Mesendoderm (in vitro differentiated cells): ENCODE data around the gene ERGIC1. TPM values are rescaled to one million over a fixed set of nuclear protein-coding genes. Genes with fewer than 3 reads are reported as not detected.

Experiments
- DNase-seq: peaks from one replicate; pipeline ENCODE4 v3.0.0; 2013
- H2AK5ac ChIP-seq: 2 replicates; pipeline ENCODE4 v1.6.1; 2013; ENCODE audit warnings: low read length, inconsistent platforms
- H2BK120ac ChIP-seq: 2 replicates; pipeline ENCODE4 v1.6.1; 2013; ENCODE audit warnings: low read depth, mild to moderate bottlenecking, low read length, moderate library complexity, mixed read lengths
- H2BK15ac ChIP-seq: replicated peaks from 2 replicates; pipeline ENCODE4 v1.6.1; 2013; ENCODE audit warnings: low read depth, mild to moderate bottlenecking, moderate library complexity
- H2BK5ac ChIP-seq: 2 replicates; pipeline ENCODE4 v1.6.1; 2013; ENCODE audit warnings: low read length, inconsistent platforms
- H3K18ac ChIP-seq: 2 replicates; pipeline ENCODE4 v1.6.1; 2013; ENCODE audit warnings: mild to moderate bottlenecking, low read length, mixed read lengths
- H3K23ac ChIP-seq: one replicate; pipeline ENCODE4 v1.6.1; 2013; ENCODE audit warnings: low read length
- H3K27ac ChIP-seq: 2 replicates; pipeline ENCODE4 v1.5.1; 2013; ENCODE audit warnings: low read depth, mild to moderate bottlenecking, inconsistent platforms, low read length, moderate library complexity
- H3K27me3 ChIP-seq: 2 replicates; pipeline ENCODE4 v1.6.1; 2013; ENCODE audit warnings: low read length, control low read depth, mild to moderate bottlenecking, inconsistent platforms; ENCODE audit not compliant: insufficient read depth, poor library complexity
- H3K36me3 ChIP-seq: 2 replicates; pipeline ENCODE4 v1.6.1; 2013; ENCODE audit warnings: low read length, inconsistent platforms; ENCODE audit not compliant: control insufficient read depth, insufficient read depth
- H3K4ac ChIP-seq: one replicate; pipeline ENCODE4 v1.6.1; 2013; ENCODE audit warnings: low read depth, mild to moderate bottlenecking, low read length, moderate library complexity
- H3K4me1 ChIP-seq: 2 replicates; pipeline ENCODE4 v1.6.1; 2013; ENCODE audit warnings: low read depth, low read length, inconsistent platforms; ENCODE audit not compliant: control insufficient read depth
- H3K4me2 ChIP-seq: 2 replicates; pipeline ENCODE4 v1.6.1; 2013; ENCODE audit warnings: low read length
- H3K4me3 ChIP-seq: 2 replicates; pipeline ENCODE4 v1.5.1; 2013; ENCODE audit warnings: mild to moderate bottlenecking, low read length
- H3K56ac ChIP-seq: one replicate; pipeline ENCODE4 v1.6.1; 2013; ENCODE audit warnings: low read length
- H3K79me1 ChIP-seq: 2 replicates; pipeline ENCODE4 v1.6.1; 2013; ENCODE audit warnings: low read length, inconsistent platforms
- H3K79me2 ChIP-seq: 2 replicates; pipeline ENCODE4 v1.6.1; 2013; ENCODE audit warnings: mild to moderate bottlenecking, low read length; ENCODE audit not compliant: control insufficient read depth, insufficient read depth
- H3K9ac ChIP-seq: 2 replicates; pipeline ENCODE4 v1.6.1; 2013; ENCODE audit warnings: low read length, inconsistent platforms
- H4K5ac ChIP-seq: one replicate; pipeline ENCODE4 v1.6.1; 2013; ENCODE audit warnings: low read length
- H4K8ac ChIP-seq: one replicate; pipeline ENCODE4 v1.6.1; 2013; ENCODE audit warnings: low read depth, mild to moderate bottlenecking, control low read depth, low read length, moderate library complexity
- WGBS: extraction: QIAGEN DNeasy Blood & Tissue Kit; methylation state at CpG from one replicate; pipeline ENCODE4 v1.1.7; 2013; ENCODE audit warnings: low lambda C conversion rate, missing lambda C conversion rate; ENCODE audit not compliant: insufficient coverage; ENCODE audit errors: extremely low coverage; 5-methylcytosine and 5-hydroxymethylcytosine counted together
- small RNA-seq: library from polyadenylated mRNA; stranded (forward); fragments of <200 nt; extraction: miRNeasy Mini kit (QIAGEN cat#:217004); gene quantifications from one replicate; pipeline ENCODE3, GENCODE V24; 2013; ENCODE audit not compliant: insufficient read depth

ERGIC1 gene

DNA sequence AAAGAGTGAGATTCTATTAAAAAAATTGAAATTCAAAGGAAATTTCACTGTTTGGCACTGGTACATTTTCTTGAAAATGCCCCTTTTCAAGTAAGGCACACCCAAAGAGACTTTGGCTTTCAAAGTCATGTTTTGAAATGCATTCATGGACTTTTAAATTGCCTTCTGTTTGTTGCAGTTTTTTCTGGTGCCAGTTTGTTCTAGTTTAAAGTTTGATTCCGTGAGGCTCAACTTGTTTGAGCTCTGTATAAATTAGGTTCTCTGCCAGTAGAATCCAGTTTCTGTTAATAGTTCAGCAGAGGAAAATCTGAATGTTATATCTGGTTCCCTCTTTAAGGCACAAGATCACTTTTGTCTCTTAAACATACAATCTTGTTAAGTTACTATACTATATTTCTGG, 165.9 kb downstream of the ERGIC1 start:
- Histone ChIP-seq H3K4ac (no peak overlapping the region), H2BK5ac (no peak overlapping the region), H3K4me1 (peaks cover 2% of the 10 kb centered on the region), H3K36me3 (peaks cover 2% of the 10 kb centered on the region), H3K27me3 (no peaks in the 10 kb centered on the region), H4K5ac (no peak overlapping the region), H4K8ac (no peak overlapping the region), H3K56ac (no peak overlapping the region), H2AK5ac (no peak overlapping the region), H3K18ac (no peak overlapping the region), H3K23ac (no peak overlapping the region), H2BK120ac (no peak overlapping the region), H3K27ac (no peak overlapping the region), H3K79me1 (peaks cover 19% of the 10 kb centered on the region), H2BK15ac (no peak overlapping the region), H3K9ac (no peak overlapping the region), H3K79me2 (peaks cover 21% of the 10 kb centered on the region), H3K4me3 (no peak overlapping the region), H3K4me2 (no peak overlapping the region)
- WGBS, result no CpG with 5 or more reads among the region's 1 CpG
- DNase-seq, result no peak

DNA sequence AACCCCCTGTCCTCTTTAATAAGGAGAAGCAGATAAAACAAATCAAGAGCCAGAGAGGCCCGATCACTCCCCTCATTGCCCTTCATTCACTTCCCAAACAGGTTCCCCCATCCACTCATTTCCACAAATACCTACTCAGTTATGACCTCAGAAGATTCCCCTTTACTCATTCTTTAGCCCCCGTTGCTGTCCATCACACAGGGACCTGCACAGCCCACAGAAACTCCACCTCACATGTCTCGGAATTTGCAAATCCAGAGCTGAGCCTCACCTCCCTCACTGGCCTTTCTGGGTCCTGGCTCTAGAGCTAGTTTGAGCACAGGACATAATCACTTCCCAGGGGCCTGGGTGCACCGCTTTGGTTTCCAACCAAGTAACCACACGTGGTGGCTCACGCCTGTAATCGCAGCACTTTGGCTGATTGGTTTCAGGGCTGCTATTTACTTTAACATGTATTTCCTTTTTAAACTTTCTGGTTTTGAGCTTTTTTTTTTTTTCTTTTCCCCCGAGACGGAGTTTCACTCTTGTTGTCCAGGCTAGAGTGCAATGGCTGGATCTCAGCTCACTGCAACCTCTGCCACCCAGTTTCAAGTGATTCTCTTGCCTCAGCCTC, 167.3 kb downstream of the ERGIC1 start:
- no peak overlapping the region for H3K4me3 ChIP-seq
- H3K23ac ChIP-seq, result no peak overlapping the region
- no peak overlapping the region for H3K9ac ChIP-seq
- no peak overlapping the region for H4K5ac ChIP-seq
- H3K27ac ChIP-seq, result no peak overlapping the region
- H2BK15ac ChIP-seq, result no peak overlapping the region
- no peak overlapping the region for H3K4ac ChIP-seq
- no peak overlapping the region for H3K18ac ChIP-seq
- H3K27me3 ChIP-seq, result no peaks in the 10 kb centered on the region
- no peak overlapping the region for H2BK120ac ChIP-seq
- no peak overlapping the region for H3K56ac ChIP-seq
- no peak overlapping the region for H4K8ac ChIP-seq
- H2BK5ac ChIP-seq, result no peak overlapping the region
- H2AK5ac ChIP-seq, result no peak overlapping the region
- H3K79me2 ChIP-seq, result peaks cover 21% of the 10 kb centered on the region
- WGBS, result no CpG with 5 or more reads among the region's 9 CpGs
- no peaks in the 10 kb centered on the region for H3K36me3 ChIP-seq
- H3K4me1 ChIP-seq, result peaks cover 2% of the 10 kb centered on the region
- no peak for DNase-seq
- H3K4me2 ChIP-seq, result no peak overlapping the region
- peaks cover 19% of the 10 kb centered on the region for H3K79me1 ChIP-seq

Small RNAs within 50 kb of the gene (small RNA-seq; reads per million reads assigned to genes)
- gene AC022217.4, result not detected
